Psoas muscle (tissue), 8 donors: ENCODE measurements around the gene XPNPEP1. TPM values are rescaled to one million over a fixed set of nuclear protein-coding genes. Genes with fewer than 3 reads are reported as not detected.

Experiments used
- ATAC-seq, 4 donors: fragments of 200-7000 bp; cut with Tn5 transposase; one replicate each; pipeline ENCODE4 v1.9.1; 2020; ENCODE audit warnings: moderate library complexity in 3 of 4, mild to moderate bottlenecking in 2 of 4
- DNase-seq, 2 donors: peaks; one replicate each; pipeline ENCODE4 v3.0.0-alpha.2; 2020
- H3K27ac ChIP-seq: fragments of 200-600 bp; one replicate; pipeline ENCODE4 v1.8.0; 2022
- H3K27me3 ChIP-seq, 3 donors: fragments of 200-600 bp in 1 of 3; one replicate each; pipeline versions ENCODE4 v1.6.1 to v1.8.0; 2013 to 2022; ENCODE audit warnings: low read length in 2 of 3, mild to moderate bottlenecking in 2 of 3, moderate library complexity in 1 of 3; ENCODE audit not compliant: insufficient read depth in 3 of 3
- H3K36me3 ChIP-seq, 2 donors: fragments of 200-600 bp in 1 of 2; one replicate each; pipeline versions ENCODE4 v1.6.1 to v1.8.0; 2013 to 2022; ENCODE audit warnings: low read depth in 1 of 2, mild to moderate bottlenecking in 1 of 2, moderate library complexity in 1 of 2; ENCODE audit not compliant: insufficient read depth in 1 of 2
- H3K4me1 ChIP-seq: fragments of 200-600 bp; one replicate; pipeline ENCODE4 v1.8.0; 2022
- H3K4me3 ChIP-seq: fragments of 200-600 bp; one replicate; pipeline ENCODE4 v1.8.0; 2022; ENCODE audit warnings: mild to moderate bottlenecking
- H3K9me3 ChIP-seq: fragments of 200-600 bp; one replicate; pipeline ENCODE4 v1.8.0; 2022
- WGBS, 3 donors: extraction: QIAGEN DNeasy Blood & Tissue Kit; methylation state at CpG; one replicate each; pipeline versions ENCODE4 v1.1.6 to v1.1.7; 2013; 5-methylcytosine and 5-hydroxymethylcytosine counted together
- intact Hi-C, 2 donors: fragments of 100-400 bp; cut with DNase I; formaldehyde crosslinking; loops; one replicate each; pipeline versions ENCODE4 v1.11.0 to v1.14.2; 2022
- polyA plus RNA-seq, 3 donors: library from polyadenylated mRNA; stranded (reverse); fragments of 200-250 nt; gene quantifications; one replicate each; pipeline ENCODE4 v1.2.3, GENCODE V29; 2013
- total RNA-seq, 4 donors: library from RNA; stranded (reverse); fragmentation: NEBNext Ultra II Directional in 2 of 4; extraction: Animal tissue kit (Norgen Biotek cat#: 25700) in 2 of 4; gene quantifications; one replicate each; pipeline versions ENCODE4 v1.2.1 to v1.2.4, GENCODE V29; 2021 to 2023
- TF ChIP-seq, protein P1 (sequence below): fragments of 200-600 bp; IDR thresholded peaks from one replicate; pipeline ENCODE4 v1.8.0; 2022; ENCODE audit warnings: antibody characterized with exemption
- donor health status: healthy with polysubstance abuse.
- donor health status: DM: no; HTN: no; CAD: no; lungs with moderate emphysema.
- donor health status: Bipolar disorder and iron deficiency.
- donor health status: healthy.
- donor health status: DM: yes; HTN: yes; CAD: no.
- donor health status: DM: no; HTN: no; CAD: no.
- donor health status: DM: no; HTN: no; CAD: no.
- donor health status: DM: yes; HTN: yes; CAD: no.

Gene XPNPEP1
- total and polyA plus RNA-seq, 7 donors: 22.6 to 62.3 (median 37.3) TPM

DNA sequence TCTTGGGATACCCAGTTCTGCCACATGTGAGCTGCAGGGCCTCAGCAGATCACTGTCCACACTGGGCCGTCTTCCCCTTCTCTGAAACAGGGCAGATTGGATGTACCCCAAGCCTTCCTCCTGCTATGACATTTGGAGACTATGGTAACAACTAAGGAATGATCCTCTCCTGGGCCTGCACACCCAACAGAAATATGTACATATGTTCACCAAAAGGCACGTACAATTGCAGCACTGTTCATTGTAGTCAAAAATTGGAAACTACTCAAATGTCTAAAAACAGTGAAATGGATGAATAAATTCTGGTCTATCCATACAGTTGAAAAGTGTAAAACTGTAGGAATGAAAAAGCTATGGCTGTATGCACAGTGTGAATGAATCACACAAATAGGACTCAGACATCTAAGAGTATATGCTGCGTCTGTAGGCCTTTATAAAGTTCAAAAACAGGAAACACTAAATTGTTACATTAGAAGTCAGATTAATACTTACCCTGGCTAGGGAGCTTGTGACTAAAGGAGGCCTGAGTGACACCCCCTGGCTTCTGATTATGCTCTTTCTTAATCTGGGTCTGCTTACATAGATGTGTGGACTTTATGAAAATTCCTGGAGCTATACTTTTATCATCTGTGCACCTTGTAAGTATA, 16.1 kb upstream of the XPNPEP1 start:
- intact Hi-C loops: no loop called here
- 88 to 91% (median 90%) methylated on average over 3 of the region's 3 CpGs for WGBS, 3 donors
- peaks cover 9% of the 10 kb centered on the region for H3K4me1 ChIP-seq
- H3K36me3 ChIP-seq: no peaks in the 10 kb centered on the region
- no peak overlapping the region for H3K27ac ChIP-seq
- ATAC-seq (no peak), DNase-seq (no peak)
- TF ChIP-seq, protein P1, sequence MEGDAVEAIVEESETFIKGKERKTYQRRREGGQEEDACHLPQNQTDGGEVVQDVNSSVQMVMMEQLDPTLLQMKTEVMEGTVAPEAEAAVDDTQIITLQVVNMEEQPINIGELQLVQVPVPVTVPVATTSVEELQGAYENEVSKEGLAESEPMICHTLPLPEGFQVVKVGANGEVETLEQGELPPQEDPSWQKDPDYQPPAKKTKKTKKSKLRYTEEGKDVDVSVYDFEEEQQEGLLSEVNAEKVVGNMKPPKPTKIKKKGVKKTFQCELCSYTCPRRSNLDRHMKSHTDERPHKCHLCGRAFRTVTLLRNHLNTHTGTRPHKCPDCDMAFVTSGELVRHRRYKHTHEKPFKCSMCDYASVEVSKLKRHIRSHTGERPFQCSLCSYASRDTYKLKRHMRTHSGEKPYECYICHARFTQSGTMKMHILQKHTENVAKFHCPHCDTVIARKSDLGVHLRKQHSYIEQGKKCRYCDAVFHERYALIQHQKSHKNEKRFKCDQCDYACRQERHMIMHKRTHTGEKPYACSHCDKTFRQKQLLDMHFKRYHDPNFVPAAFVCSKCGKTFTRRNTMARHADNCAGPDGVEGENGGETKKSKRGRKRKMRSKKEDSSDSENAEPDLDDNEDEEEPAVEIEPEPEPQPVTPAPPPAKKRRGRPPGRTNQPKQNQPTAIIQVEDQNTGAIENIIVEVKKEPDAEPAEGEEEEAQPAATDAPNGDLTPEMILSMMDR: no peak
- no peak overlapping the region for H3K4me3 ChIP-seq
- H3K27me3 ChIP-seq: no peaks in the 10 kb centered on the region
- H3K9me3 ChIP-seq: no peaks in the 10 kb centered on the region

DNA sequence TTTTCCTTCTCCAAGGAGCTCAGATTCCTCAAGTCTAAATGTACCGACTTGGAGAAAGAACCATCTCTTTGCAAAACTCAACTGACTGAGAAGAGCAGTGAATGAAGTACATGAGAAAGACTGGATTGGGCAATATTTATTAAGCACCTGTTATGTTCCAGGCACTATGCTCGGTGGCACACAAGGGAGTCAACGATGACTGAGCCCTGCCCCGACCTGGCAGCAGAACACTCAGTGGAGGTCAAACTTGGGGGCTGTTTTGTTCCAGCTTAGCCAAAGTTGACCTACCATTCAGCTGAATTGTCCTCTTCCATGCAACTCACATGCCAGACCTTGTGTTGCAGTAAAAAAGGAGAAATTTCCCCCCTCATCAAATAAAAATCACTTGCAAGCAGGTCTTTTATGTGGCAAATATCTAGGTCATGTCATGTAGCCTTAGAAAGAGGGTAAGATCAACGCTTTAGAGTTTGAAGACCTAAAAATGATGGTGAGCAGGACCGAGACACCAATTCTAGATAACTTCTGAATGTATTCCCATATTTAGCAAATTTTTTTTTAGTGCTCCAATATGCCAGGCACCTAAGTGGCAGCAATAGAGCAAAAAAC, 14.3 kb upstream of the XPNPEP1 start:
- Histone ChIP-seq H3K4me3 (no peak overlapping the region), H3K4me1 (peaks cover 15% of the 10 kb centered on the region), H3K36me3 (no peaks in the 10 kb centered on the region), H3K9me3 (no peaks in the 10 kb centered on the region), H3K27me3 (no peaks in the 10 kb centered on the region), H3K27ac (no peak overlapping the region)
- 72 to 75% (median 74%) methylated on average over 6 of the region's 6 CpGs for WGBS, 3 donors
- ATAC-seq: peak in 1 of 4 donors; percentile 46
- intact Hi-C loops: no loop called here
- TF ChIP-seq, protein P1: no peak
- DNase-seq: no peak

DNA sequence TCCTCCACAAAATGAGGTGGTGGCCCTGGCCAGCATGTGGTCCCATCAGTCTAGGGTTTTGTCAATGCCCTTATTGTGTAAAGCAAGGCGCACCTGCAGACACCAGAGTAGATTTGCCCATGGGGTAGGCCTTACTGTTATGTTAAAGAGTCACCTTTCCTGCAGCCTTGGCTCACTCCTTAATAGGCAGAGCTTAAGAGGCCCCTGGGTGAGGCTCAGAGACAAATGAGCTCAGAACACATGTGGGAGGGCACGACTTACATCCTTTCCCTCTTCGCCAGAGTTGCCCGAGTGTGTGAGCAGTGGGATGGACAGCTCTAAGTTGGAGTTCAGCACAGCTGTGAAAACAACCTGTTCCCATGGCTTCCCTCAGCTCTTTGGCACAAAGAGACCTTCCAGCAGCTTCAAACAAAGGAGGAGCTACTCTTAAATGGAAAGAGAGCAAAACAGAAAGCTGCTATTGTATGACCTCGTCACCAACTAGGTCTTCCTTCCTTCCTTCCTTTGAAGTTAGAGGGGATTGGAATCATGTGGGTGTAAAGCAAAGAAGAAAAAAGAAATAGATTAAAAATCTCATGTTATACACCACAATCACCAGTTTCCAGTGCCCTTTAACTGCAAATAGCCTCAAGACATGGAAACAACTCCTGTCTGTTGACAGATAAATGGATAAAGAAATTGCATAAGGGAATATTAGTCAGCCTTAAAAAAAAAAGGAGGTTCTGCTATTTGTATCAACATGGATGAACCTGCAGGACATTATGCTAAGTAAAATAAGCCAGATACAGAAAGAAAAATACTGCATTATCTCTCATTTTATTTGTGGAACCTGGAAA, 11.9 kb upstream of the XPNPEP1 start:
- TF ChIP-seq, protein P1: no peak
- intact Hi-C loops: no loop called here
- no peaks in the 10 kb centered on the region for H3K27me3 ChIP-seq
- H3K36me3 ChIP-seq: no peaks in the 10 kb centered on the region
- H3K27ac ChIP-seq: peak overlapping the region; percentile 50
- H3K9me3 ChIP-seq: no peaks in the 10 kb centered on the region
- 32 to 41% (median 36%) methylated on average over 5 of the region's 5 CpGs for WGBS, 3 donors
- no peak for DNase-seq
- ATAC-seq: no peak
- H3K4me3 ChIP-seq: no peak overlapping the region
- H3K4me1 ChIP-seq: peaks cover 25% of the 10 kb centered on the region

DNA sequence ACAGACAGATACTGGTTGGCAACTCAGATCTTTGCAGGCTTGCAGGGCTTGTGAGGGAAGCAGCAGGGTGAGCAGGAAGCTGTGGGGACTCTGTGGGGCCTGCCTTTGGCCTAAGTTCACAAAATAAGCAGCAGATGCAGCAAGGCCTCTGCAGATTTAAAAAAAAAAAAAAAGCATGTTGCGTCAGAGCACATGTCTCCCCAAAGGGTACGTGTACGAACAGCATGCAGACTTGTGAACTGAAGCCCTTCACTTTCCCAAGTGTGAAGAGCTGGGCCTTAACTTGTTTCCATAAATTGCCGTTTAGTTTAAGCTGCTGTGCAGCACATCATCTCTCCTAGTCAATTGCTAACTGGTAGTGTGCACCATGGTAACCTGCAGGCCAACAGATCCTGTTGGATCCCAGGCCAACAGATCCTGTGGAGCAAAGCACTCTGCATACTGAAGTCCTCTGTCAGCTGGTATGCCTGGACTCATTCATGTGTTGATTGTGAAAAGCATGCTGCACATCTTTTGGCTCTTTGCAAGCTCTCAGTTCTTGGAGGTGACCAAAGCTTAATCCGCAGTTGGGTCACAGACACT, 10.8 kb upstream of the XPNPEP1 start:
- intact Hi-C loops: no loop called here
- H3K27ac ChIP-seq: peak overlapping the region; percentile 50
- H3K9me3 ChIP-seq: no peaks in the 10 kb centered on the region
- no peaks in the 10 kb centered on the region for H3K36me3 ChIP-seq
- DNase-seq (no peak), ATAC-seq (peak; percentile 29 to 85 (median 81))
- H3K4me1 ChIP-seq: peaks cover 25% of the 10 kb centered on the region
- WGBS, 3 donors: 57 to 83% (median 65%) methylated on average over 5 of the region's 5 CpGs
- no peaks in the 10 kb centered on the region for H3K27me3 ChIP-seq
- TF ChIP-seq, protein P1: no peak
- H3K4me3 ChIP-seq: no peak overlapping the region
